ENCODE measurements around the gene ARHGAP31.
"Not testable (repeated sequence)": the region's sequence is repeated elsewhere in the genome, so short reads cannot be mapped to it uniquely, and the experiment has no call there.

ARHGAP31 gene

DNA sequence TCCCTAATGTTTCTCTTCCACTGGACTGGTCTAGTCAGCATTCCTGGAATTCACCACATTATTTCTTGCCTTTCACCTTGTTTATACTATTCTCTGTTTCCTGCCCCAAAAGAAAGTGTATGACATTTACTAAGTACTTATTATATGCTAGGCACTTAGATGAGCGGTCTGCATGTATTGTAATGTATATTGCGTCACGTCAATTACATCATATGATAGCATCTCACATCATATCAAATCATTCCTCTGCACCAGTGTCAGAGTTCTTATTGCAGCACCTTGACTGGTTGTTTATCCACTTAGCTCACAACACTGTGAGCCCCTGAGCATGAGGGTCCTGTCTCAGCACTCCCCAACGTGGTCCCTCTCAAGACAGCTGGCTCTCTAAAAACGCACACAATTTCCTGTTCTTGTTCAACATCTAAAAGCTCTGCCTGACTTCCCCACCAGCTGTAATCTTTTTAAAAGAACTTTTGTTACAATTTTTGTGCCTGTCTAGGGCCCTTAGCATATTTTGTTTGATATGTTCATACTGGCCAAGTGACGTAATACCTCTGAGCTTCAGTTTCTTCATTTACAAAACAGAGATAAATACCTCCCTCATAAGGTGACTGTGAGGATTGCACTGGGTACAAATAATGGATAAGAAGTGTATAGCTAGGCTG lies 58.8 kb downstream of the ARHGAP31 start:
- DNase-seq, result peak; percentile 79

DNA sequence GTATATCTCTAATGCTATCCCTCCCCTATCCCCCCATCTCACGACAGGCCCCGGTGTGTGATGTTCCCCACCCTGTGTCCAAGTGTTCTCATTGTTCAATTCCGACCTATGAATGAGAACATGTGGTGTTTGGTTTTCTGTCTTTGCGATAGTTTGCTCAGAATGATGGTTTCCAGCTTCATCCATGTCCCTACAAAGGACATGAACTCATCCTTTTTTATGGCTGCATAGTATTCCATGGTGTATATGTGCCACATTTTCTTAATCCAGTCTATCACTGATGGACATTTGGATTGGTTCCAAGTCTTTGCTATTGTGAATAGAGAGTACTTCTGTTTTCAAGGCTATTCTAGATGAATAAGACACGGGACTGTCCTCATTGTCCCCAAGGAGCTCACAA lies 61.4 kb downstream of the ARHGAP31 start:
- not testable (repeated sequence) for DNase-seq

DNA sequence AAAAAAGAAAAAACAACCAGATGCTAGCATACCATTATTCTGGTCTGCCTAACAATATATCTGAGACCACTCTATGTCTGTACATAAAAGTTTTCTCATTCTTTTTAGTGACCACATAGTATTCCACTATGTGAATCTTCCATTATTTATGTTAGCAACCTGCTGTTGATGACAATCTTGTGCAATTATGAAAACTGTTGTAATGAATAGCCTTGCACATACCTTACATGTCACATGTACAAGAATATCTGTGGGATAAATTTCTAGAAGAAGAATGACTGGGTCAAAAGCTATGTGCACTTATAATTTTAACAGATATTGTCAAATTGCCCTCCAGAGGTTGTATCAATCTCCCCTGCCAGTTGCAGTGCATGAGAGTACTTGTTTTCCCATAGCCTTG lies 62.5 kb downstream of the ARHGAP31 start:
- no peak for DNase-seq

- no peak for DNase-seq
Measured at GRCh38 chr3:119357190-119357589, 63.0 kb downstream of the ARHGAP31 start.

DNA sequence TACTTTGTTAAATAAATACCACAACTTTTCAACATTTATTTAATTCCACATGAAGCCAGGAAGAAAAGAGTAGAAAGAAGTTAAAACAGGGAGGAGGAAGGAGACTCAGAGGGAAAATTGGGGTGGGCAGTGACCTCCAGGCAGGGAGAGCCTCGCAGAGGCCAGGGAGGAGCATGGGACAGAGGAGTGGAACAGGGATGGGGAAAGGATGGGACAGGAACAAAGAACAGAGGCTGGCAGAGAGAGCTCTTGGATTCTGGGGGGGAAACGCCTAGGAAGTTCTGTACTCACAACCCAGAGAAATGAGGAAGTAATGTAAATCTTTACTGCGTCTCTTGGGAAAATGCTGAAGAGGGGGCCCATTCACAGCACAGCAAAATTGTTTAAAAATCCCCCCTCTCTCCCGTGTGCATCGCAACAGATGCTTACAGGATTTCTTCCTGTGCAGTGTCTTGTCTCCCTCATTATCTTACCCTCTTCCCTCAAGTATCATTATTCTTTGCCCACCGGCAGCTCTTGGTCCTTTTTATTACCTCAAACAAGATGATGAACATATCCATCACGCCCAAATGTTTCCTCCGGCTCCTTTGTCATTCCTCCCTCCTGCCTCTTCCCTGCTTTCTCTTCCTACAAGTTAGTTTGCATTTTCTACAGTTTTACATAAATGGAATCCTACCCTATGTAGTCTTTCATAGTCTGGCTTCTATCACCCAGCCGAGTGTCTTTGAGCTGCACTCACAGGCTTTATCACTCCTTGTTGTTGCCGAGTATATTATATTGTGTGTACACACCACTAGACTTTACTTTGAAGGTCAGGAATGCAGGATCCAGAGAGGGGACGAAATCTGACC lies 65.5 kb downstream of the ARHGAP31 start:
- DNase-seq, result no peak

DNA sequence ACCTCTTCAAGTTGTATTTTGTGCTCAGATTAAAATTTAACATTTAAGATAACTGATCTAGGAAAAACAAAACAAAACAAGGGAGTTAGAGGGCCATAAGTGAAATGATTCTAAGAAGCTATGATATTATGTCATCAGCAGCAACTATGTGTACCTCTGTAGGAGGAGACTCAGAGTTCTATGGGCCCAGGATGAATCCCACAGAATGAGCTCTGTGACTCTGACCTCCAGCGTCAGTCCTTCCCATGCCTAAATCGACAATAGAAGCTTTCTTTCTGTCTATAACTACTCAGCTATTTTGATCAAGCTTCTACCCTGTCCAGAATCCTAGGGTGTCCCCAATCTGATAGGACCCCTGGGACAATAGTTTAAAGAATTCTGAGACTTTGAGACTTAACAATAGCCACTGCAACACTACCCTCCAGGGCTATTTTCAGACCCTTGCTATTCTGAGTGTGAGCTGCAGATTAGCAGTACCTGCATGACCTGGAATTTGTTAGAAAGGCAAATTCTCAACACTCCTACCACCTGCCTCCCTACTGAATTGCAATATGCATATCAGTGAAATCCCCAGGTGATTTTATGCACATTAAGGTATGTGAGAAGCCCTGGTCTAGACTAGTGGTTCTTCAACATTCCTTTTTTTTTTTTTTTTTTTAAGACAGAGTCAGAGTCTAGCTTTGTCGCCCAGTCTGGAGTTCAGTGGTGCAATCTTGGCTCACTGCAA lies 66.7 kb downstream of the ARHGAP31 start:
- no peak for DNase-seq

GRCh38 chr3:119362010-119362409 lies 67.8 kb downstream of the ARHGAP31 start:
- no peak for DNase-seq

DNA sequence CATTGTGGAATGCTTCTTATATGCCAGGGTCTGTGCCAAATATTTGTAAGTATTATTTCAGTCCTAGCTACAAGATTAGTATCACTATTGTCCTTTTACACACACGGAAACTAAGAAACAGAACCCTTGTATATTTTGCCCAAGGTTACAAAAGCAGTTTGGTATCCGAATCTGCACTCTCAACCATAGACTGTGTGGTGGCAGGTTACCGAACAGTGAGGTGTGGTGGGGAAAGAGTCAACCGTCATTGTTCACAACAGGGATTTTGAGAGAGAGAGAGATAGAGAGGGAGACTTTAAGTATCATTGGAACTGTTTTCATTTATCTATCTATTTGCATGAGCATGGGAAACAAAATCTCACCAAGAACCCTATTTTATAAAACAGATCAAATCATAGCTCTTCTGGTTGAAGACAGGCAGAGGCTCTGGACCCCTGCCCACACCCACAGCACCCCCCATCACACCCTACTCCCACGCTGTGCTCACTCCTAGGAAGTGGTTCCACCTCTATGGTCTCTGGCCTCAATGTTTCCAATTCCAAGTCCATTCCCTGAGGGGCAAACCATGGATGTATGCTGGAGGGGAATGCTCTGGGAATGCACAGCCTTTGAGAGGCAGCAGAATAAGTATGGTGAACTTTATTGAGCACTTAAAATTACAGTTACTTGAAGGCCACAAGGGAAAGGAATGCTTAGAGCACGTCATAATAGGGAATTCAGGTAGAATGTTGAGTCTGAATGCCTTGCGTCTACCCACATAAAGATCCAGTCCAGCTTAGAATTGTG lies 69.0 kb downstream of the ARHGAP31 start:
- DNase-seq, result no peak

DNA sequence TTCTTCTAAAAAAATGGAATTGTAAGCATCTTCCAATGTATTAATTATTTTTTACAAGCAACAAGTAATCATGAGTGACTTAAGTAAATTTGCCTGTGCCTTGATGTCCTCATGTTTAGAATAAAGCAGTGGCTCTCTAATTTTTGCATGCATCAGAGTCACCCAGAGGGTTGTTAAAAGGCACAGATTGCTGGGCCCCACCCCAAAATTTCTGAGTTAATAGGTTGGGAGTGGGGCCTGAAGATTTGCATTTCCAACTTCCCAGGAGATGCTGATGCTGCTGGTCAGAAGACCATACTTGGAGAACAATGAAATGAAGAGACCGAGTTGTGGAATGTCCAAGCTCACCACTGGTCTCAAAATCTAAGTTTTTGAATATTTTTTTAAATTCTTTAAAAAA lies 70.2 kb downstream of the ARHGAP31 start:
- DNase-seq, result no peak

- no peak for DNase-seq
Measured at GRCh38 chr3:119365418-119365817, 71.2 kb downstream of the ARHGAP31 start.

- no peak for DNase-seq
Measured at GRCh38 chr3:119367000-119367399, 72.8 kb downstream of the ARHGAP31 start.

DNA sequence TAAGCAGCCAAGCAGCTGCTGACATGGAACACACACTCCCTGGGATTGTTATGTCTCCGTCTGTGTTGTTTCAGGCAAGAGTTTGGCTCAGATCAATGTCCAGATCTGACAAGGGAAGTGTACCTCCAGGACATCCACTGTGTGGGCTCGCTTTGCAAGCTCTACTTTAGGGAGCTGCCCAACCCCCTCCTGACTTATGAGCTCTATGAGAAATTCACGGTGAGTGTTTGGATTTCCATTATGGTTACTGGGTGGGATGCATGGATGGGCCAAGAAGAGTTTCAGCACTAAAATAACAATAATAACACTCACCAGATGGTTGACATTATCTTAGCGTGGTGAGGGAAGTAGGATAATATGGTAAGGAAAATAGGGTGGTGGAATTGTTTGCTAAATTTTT lies 74.1 kb downstream of the ARHGAP31 start:
- DNase-seq, result peak; percentile 28

- DNase-seq, result not testable (repeated sequence)
Measured at GRCh38 chr3:119371786-119372185, 77.6 kb downstream of the ARHGAP31 start.

DNA sequence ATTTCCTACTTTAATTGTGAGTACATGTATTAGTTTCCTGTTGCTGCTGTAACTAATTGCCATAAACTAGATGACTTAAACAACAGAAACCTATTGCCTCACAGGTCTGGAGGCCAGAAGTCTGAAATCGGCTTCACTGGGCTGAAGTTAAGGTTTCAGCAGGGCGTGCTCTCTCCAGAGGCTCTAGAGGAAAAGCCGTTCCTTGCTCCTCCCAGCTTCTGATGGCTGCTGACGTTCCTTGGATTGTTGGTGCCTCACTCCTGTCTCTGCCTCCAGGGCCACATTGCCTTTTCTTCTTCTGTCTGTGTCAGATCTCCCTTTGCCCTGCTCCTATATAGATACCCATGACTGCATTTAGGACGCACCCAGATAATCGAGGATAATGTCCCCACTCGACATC lies 80.9 kb downstream of the ARHGAP31 start:
- no peak for DNase-seq

DNA sequence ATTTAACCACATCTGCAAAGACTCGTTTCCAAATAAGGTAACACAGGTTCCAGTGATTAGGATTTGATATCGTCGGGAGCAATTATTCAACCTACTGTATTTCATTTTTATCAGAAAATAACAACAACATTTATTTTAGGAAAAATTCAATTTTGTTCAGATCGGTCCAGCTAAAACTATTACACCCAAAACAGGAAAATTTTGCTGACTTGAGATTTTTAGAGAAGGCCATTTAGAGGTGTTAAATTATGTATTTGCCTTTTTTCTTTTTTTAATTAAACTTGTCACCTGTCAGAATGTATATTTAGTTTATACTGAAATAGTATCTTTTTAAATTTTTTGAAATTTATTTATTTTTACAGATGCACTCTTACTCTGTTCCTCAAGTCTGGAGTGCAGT lies 81.3 kb downstream of the ARHGAP31 start:
- DNase-seq, result no peak

- DNase-seq, result no peak
Measured at GRCh38 chr3:119376758-119377157, 82.6 kb downstream of the ARHGAP31 start.

- no peak for DNase-seq
Measured at GRCh38 chr3:119378259-119378803, 84.1 kb downstream of the ARHGAP31 start.

DNA sequence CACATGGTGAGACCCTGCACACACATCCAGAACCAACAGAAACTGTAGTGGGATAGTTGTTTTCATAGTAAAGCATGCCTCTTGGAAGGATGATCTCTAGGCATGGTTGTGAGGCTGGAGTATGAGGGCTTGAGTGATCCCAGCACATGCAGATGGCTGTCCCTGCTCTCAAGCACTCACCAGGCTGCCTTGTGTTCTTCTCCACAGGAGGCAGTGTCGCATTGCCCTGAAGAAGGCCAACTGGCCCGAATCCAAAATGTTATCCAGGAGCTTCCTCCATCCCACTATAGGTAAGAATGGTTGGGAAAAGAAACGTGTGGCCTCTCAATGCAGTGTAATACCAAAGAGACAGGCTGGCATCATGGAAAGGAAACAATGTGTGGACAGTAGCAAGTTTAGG lies 86.5 kb downstream of the ARHGAP31 start:
- no peak for DNase-seq

- DNase-seq, result no peak
Measured at GRCh38 chr3:119382134-119382533, 88.0 kb downstream of the ARHGAP31 start.

GRCh38 chr3:119388577-119388976 lies 94.4 kb downstream of the ARHGAP31 start:
- no peak for DNase-seq

GRCh38 chr3:119395923-119396358 lies 101.8 kb downstream of the ARHGAP31 start:
- no peak for DNase-seq

DNA sequence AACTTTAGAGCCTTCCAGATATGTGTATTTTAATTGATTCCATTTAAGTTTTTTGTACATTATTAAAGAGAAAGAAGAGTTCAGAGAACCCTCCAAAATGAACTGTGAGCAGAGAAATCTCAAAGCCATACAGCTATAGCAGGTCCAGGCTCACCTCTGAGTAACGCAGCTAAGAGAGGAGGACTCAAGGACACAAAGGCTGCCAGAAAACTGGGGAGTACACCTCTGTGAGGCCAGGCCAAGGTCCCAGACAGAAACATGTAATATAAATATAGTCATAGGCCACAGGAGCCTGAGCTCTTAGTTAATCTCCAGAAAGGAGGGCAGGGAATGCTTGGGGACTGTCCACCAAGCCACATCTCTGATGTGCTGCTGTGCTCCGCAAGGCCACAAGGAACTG lies 102.7 kb downstream of the ARHGAP31 start:
- no peak for DNase-seq

GRCh38 chr3:119400466-119400865 lies 106.3 kb downstream of the ARHGAP31 start:
- DNase-seq, result no peak

Data from fibroblast of skin of right biceps (primary cell).